Uterus (tissue), 2 donors: ENCODE data around the gene CD72.

ENCODE experiments used
- POLR2A ChIP-seq, 2 donors: fragments of 450-650 bp; IDR thresholded peaks; one replicate each; pipeline ENCODE4 v1.6.1; 2016; ENCODE audit warnings: antibody characterized with exemption in 2 of 2, mild to moderate bottlenecking in 1 of 2, moderate library complexity in 1 of 2
- TF ChIP-seq, protein P1 (sequence below), 4 experiments: fragments of 200-600 bp in 2 of 4; fragments of 450-650 bp in 2 of 4; sonication (generic) in 2 of 4; IDR thresholded peaks; one replicate each; pipeline ENCODE4 v1.5.1; 2016 to 2019; ENCODE audit warnings: antibody characterized with exemption in 4 of 4, mild to moderate bottlenecking in 2 of 4, moderate library complexity in 1 of 4

DNA sequence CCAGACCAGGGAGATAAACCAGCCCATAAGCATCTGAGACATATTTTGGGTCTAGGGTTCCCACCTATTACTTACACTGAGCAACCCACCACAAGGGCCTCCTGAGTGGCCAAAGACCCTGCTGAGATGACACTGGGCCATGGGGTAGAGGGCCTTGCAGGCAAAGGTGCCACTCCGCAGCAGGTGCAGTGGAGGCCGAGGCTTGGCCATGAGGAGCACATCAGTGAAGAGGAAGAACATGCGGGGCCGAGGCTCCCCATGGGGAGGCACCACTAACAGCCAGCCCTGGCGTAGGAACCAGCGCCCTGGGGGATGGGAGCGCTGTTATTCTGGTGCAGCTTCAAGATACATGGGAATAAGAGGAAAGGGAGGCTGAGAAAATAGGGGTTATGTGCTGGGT lies 44.2 kb upstream of the CD72 start:
- TF ChIP-seq, protein P1, sequence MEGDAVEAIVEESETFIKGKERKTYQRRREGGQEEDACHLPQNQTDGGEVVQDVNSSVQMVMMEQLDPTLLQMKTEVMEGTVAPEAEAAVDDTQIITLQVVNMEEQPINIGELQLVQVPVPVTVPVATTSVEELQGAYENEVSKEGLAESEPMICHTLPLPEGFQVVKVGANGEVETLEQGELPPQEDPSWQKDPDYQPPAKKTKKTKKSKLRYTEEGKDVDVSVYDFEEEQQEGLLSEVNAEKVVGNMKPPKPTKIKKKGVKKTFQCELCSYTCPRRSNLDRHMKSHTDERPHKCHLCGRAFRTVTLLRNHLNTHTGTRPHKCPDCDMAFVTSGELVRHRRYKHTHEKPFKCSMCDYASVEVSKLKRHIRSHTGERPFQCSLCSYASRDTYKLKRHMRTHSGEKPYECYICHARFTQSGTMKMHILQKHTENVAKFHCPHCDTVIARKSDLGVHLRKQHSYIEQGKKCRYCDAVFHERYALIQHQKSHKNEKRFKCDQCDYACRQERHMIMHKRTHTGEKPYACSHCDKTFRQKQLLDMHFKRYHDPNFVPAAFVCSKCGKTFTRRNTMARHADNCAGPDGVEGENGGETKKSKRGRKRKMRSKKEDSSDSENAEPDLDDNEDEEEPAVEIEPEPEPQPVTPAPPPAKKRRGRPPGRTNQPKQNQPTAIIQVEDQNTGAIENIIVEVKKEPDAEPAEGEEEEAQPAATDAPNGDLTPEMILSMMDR (IDR thresholded peaks at IDR 0.05), result no peak
- no peak for TF ChIP-seq POLR2A (IDR thresholded peaks at IDR 0.05)
